ENCODE data around the gene KATNB1. TPM values are rescaled to one million over a fixed set of nuclear protein-coding genes. Genes with fewer than 3 reads are reported as not detected.

KATNB1 gene
- total RNA-seq, 4 donors from 2014 or later = 6.4 to 21.5 (median 11.1) TPM

DNA sequence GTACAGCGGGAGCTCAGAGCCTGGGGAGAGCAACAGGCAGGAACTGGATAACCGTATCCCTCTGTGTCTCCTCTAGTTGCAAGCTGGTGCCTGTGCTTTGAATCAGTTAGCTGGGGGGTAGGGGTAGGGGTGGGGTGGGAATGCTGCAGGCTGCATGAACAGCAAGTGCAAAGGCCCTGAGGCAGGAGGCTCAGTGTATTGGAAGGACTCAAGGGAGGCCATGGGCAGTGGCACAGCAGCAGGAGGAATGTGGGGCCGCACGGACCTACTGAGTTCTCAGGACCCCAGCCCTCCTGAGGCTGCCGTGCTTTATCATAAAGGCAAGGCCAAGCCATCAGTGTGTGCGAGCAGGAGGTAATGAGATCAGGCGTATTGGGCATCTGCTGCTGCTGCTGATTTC lies 3.3 kb downstream of the KATNB1 start:
- H3K27ac ChIP-seq = no peak overlapping the region
- H3K4me3 ChIP-seq = no peak overlapping the region
- H3K4me1 ChIP-seq = peaks cover 0 to 28% (median 15%) of the 10 kb centered on the region in 3 donors
- no peak for ATAC-seq
- no peaks in the 10 kb centered on the region for H3K27me3 ChIP-seq
- 93 to 100% methylated on average over 3 of the region's 7 CpGs for WGBS, 2 donors (ENCODE audit: low coverage in 1 of 2)
- TF ChIP-seq CTCF (IDR thresholded peaks at IDR 0.05) = no peak
- TF ChIP-seq EP300 (IDR thresholded peaks at IDR 0.05) = no peak
- TF ChIP-seq POLR2A (IDR thresholded peaks at IDR 0.05) = no peak
- no peak for TF ChIP-seq POLR2AphosphoS5 (IDR thresholded peaks at IDR 0.05)
- H3K9me3 ChIP-seq = no peaks in the 10 kb centered on the region
- peaks cover 0 to 45% of the 10 kb centered on the region in 2 donors for H3K36me3 ChIP-seq

- WGBS, 2 donors (ENCODE audit: low coverage in 1 of 2) = 90 to 95% methylated on average over 5 to 7 of the region's 18 CpGs
- Histone ChIP-seq H3K27ac (no peak overlapping the region), H3K4me3 (no peak overlapping the region), H3K27me3 (no peaks in the 10 kb centered on the region), H3K9me3 (no peaks in the 10 kb centered on the region), H3K36me3 (peaks cover 0 to 55% of the 10 kb centered on the region in 2 donors), H3K4me1 (peaks cover 0 to 22% (median 12%) of the 10 kb centered on the region in 3 donors)
- TF ChIP-seq POLR2A (IDR thresholded peaks at IDR 0.05) = no peak
- ATAC-seq = no peak
Measured at GRCh38 chr16:57739756-57740422, 4.3 kb downstream of the KATNB1 start.

GRCh38 chr16:57740423-57741071 lies 5.0 kb downstream of the KATNB1 start:
- Histone ChIP-seq H3K4me3 (no peak overlapping the region), H3K27ac (no peak overlapping the region), H3K27me3 (no peaks in the 10 kb centered on the region), H3K9me3 (no peaks in the 10 kb centered on the region), H3K4me1 (peaks cover 0 to 22% (median 12%) of the 10 kb centered on the region in 3 donors), H3K36me3 (peaks cover 0 to 59% of the 10 kb centered on the region in 2 donors)
- WGBS, 2 donors (ENCODE audit: low coverage in 1 of 2) = 100% methylated on average over 1 of the region's 24 CpGs; no CpG with 5 or more reads in 1 of the 2 donors
- no peak for ATAC-seq
- TF ChIP-seq POLR2A (IDR thresholded peaks at IDR 0.05) (no peak), EP300 (IDR thresholded peaks at IDR 0.05) (no peak), POLR2AphosphoS5 (IDR thresholded peaks at IDR 0.05) (no peak), CTCF (IDR thresholded peaks at IDR 0.05) (no peak)

GRCh38 chr16:57741660-57742191 lies 6.2 kb downstream of the KATNB1 start:
- no peak for ATAC-seq
- Histone ChIP-seq H3K36me3 (peaks cover 0 to 69% of the 10 kb centered on the region in 2 donors), H3K27me3 (no peaks in the 10 kb centered on the region), H3K4me3 (no peak overlapping the region), H3K9me3 (no peaks in the 10 kb centered on the region), H3K27ac (no peak overlapping the region), H3K4me1 (peaks cover 0 to 13% (median 4%) of the 10 kb centered on the region in 3 donors)
- TF ChIP-seq POLR2A (IDR thresholded peaks at IDR 0.05) = no peak
- no peak for TF ChIP-seq EP300 (IDR thresholded peaks at IDR 0.05)
- TF ChIP-seq POLR2AphosphoS5 (IDR thresholded peaks at IDR 0.05) = no peak
- no peak for TF ChIP-seq CTCF (IDR thresholded peaks at IDR 0.05)
- 100% methylated on average over 1 of the region's 16 CpGs; no CpG with 5 or more reads in 1 of the 2 donors for WGBS, 2 donors (ENCODE audit: low coverage in 1 of 2)

DNA sequence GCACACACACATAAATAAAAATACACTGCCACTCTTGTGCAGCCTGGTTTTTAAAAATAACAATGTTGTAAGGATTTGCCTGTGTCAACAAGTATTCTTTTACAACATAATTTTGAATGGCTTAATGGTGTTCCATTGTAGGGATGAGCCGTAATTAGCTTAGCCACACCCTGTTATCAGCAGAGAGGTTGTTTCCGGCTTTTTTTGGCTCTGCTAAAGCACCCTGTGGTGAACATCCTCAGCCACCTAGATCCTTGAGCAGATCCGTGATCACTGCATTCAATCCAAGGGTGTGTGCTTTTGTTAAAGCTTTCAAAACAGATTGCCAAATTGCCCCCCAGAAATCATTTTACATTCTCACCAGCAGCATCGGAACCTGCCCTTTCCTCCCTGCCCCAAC lies 7.0 kb downstream of the KATNB1 start:
- Histone ChIP-seq H3K4me3 (no peak overlapping the region), H3K27me3 (no peaks in the 10 kb centered on the region), H3K36me3 (peaks cover 0 to 77% of the 10 kb centered on the region in 2 donors), H3K4me1 (peaks cover 0 to 4% (median 0%) of the 10 kb centered on the region in 3 donors), H3K9me3 (no peaks in the 10 kb centered on the region), H3K27ac (no peak overlapping the region)
- WGBS, 2 donors (ENCODE audit: low coverage in 1 of 2) = 78 to 93% methylated on average over 4 of the region's 4 CpGs
- TF ChIP-seq EP300 (IDR thresholded peaks at IDR 0.05) = no peak
- TF ChIP-seq POLR2AphosphoS5 (IDR thresholded peaks at IDR 0.05) = no peak
- no peak for TF ChIP-seq CTCF (IDR thresholded peaks at IDR 0.05)
- no peak for TF ChIP-seq POLR2A (IDR thresholded peaks at IDR 0.05)
- no peak for ATAC-seq
